Motor neuron (in vitro differentiated cells): Measurements from ENCODE around the gene MAGI1. TPM values are rescaled to one million over a fixed set of nuclear protein-coding genes. Genes with fewer than 3 reads are reported as not detected.

ENCODE experiments used
- ATAC-seq, 8 experiments: fragments of 200-7000 bp; cut with Tn5 transposase; replicated peaks in 6 of 8; 2 replicates each; pipeline ENCODE4 v1.8.0; 2021; ENCODE audit warnings: mild to moderate bottlenecking in 8 of 8, moderate library complexity in 8 of 8
- H3K27ac ChIP-seq, 2 donors: fragments of 250-450 bp; sonication (Bioruptor Pico); 2 replicates each; pipeline ENCODE4 v1.9.0; 2021; ENCODE audit warnings: antibody characterized with exemption in 2 of 2, mild to moderate bottlenecking in 2 of 2, moderate library complexity in 1 of 2
- H3K4me1 ChIP-seq, 2 donors: fragments of 250-450 bp; sonication (Bioruptor Pico); replicated peaks in 1 of 2; 2 replicates each; pipeline ENCODE4 v1.6.1; 2021; ENCODE audit warnings: antibody characterized with exemption in 2 of 2, mild to moderate bottlenecking in 2 of 2, moderate library complexity in 1 of 2
- H3K4me3 ChIP-seq, 5 donors: fragments of 250-450 bp; sonication (Bioruptor Pico); 2 replicates each; pipeline ENCODE4 v1.9.0; 2021; ENCODE audit warnings: antibody characterized with exemption in 5 of 5, mild to moderate bottlenecking in 5 of 5, moderate library complexity in 4 of 5
- WGBS, 10 experiments: fragments of 450-650 bp; shearing (Covaris generic); methylation state at CpG; one replicate each; pipeline ENCODE4 v1.0.0; 2022; 5-methylcytosine and 5-hydroxymethylcytosine counted together
- in situ Hi-C, 9 experiments: fragments of 400-800 bp; cut with MboI; loops; one replicate each; pipeline ENCODE4 v1.15.0; 2021; ENCODE audit warnings: low sequenced_read_pairs in 9 of 9, low pct_unique_long_range_greater_than_20kb in 2 of 9; ENCODE audit not compliant: unreplicated experiment in 9 of 9
- total RNA-seq, 8 experiments: library from RNA; unstranded; fragments of 300-600 nt; gene quantifications; 2 replicates each; pipeline versions ENCODE4 v1.2.3 to v1.2.4, GENCODE V29; 2022

The MAGI1 gene
- 10 to 100 TPM; 25.3 to 66.3 (median 38.2) TPM for total RNA-seq

GRCh38 chr3:66038726-66039589 is at the start of gene MAGI1:
TSS of gene MAGI1 (minus strand) at chr3:66038918. CDS start at chr3:66038308, 610 bp downstream.
- WGBS, 10 experiments, result 0 to 2% (median 0%) methylated on average over 3 to 9 of the region's 73 CpGs; no CpG with 5 or more reads in 6 of the 10 experiments
- in situ Hi-C loops, result no loop called here
- Histone ChIP-seq H3K4me3 (peak within 1 kb of the TSS; percentile 52 to 68 (median 61)), H3K4me1 (peaks cover 7 to 8% of the 10 kb centered on the region in 2 donors), H3K27ac (peak within 1 kb of the TSS; percentile 34 to 35)
- ATAC-seq, result peak; percentile 73 to 90 (median 88)

GRCh38 chr3:66083784-66084213 is 45.1 kb upstream of the MAGI1 start:
- in situ Hi-C loops, result no loop called here
- H3K4me3 ChIP-seq, result no peak overlapping the region
- peaks cover 7 to 18% of the 10 kb centered on the region in 2 donors for H3K4me1 ChIP-seq
- peak in 5 of 8 experiments; percentile 83 to 95 (median 93) for ATAC-seq
- no peak overlapping the region for H3K27ac ChIP-seq
- WGBS, 10 experiments, result 0 to 60% (median 31%) methylated on average over 1 to 3 of the region's 3 CpGs; no CpG with 5 or more reads in 1 of the 10 experiments

GRCh38 chr3:66083096-66083678 is 44.5 kb upstream of the MAGI1 start:
- H3K27ac ChIP-seq, result no peak overlapping the region
- peak in 5 of 8 experiments; percentile 35 to 66 (median 62) for ATAC-seq
- H3K4me3 ChIP-seq, result no peak overlapping the region
- in situ Hi-C loops, result no loop called here
- peaks cover 7 to 18% of the 10 kb centered on the region in 2 donors for H3K4me1 ChIP-seq
- WGBS, 10 experiments, result 20 to 100% (median 63%) methylated on average over 1 to 5 of the region's 5 CpGs; no CpG with 5 or more reads in 2 of the 10 experiments

GRCh38 chr3:66082679-66083078 is 44.0 kb upstream of the MAGI1 start:
- ATAC-seq, result no peak
- no peak overlapping the region for H3K27ac ChIP-seq

GRCh38 chr3:66080167-66080566 is 41.4 kb upstream of the MAGI1 start:
- Histone ChIP-seq H3K27ac (no peak overlapping the region), H3K4me3 (no peak overlapping the region), H3K4me1 (peaks cover 7 to 18% of the 10 kb centered on the region in 2 donors)
- in situ Hi-C loops, result no loop called here
- no peak for ATAC-seq
- 49 to 100% (median 85%) methylated on average over 1 to 3 of the region's 3 CpGs; no CpG with 5 or more reads in 3 of the 10 experiments for WGBS, 10 experiments

More at GRCh38 chr3:66082679-66083078, 44.0 kb upstream of the MAGI1 start:
- in situ Hi-C loops, result no loop called here
- Histone ChIP-seq H3K4me1 (peaks cover 7 to 18% of the 10 kb centered on the region in 2 donors), H3K4me3 (no peak overlapping the region)

GRCh38 chr3:66077973-66078372 is 39.3 kb upstream of the MAGI1 start:
- Histone ChIP-seq H3K27ac (no peak overlapping the region), H3K4me1 (peaks cover 4 to 6% of the 10 kb centered on the region in 2 donors), H3K4me3 (no peak overlapping the region)
- no peak for ATAC-seq
- in situ Hi-C loops, result no loop called here

- peaks cover 0 to 4% of the 10 kb centered on the region in 2 donors for H3K4me1 ChIP-seq
- peak in 7 of 8 experiments; percentile 37 to 88 (median 68) for ATAC-seq
- H3K27ac ChIP-seq, result no peak overlapping the region
- 0 to 100% (median 71%) methylated on average over 1 to 5 of the region's 6 CpGs for WGBS, 10 experiments
- in situ Hi-C loops, result no loop called here
- no peak overlapping the region for H3K4me3 ChIP-seq
These were observed 38.2 kb upstream of the MAGI1 start for GRCh38 chr3:66076861-66077470.

- peak in 1 of 8 experiments; percentile 47 for ATAC-seq
- Histone ChIP-seq H3K4me3 (no peak overlapping the region), H3K4me1 (peaks cover 0 to 4% of the 10 kb centered on the region in 2 donors), H3K27ac (no peak overlapping the region)
- in situ Hi-C loops, result no loop called here
- WGBS, 10 experiments, result 60 to 100% (median 91%) methylated on average over 1 to 4 of the region's 4 CpGs; no CpG with 5 or more reads in 2 of the 10 experiments
These were observed 36.6 kb upstream of the MAGI1 start for GRCh38 chr3:66075281-66075680.

- WGBS, 10 experiments, result 24 to 97% (median 61%) methylated on average over 4 to 7 of the region's 8 CpGs
- Histone ChIP-seq H3K4me3 (no peak overlapping the region), H3K4me1 (peaks cover 0 to 4% of the 10 kb centered on the region in 2 donors), H3K27ac (no peak overlapping the region)
- in situ Hi-C loops, result no loop called here
- ATAC-seq, result peak in 3 of 8 experiments; percentile 38 to 69 (median 46)
These were observed 34.9 kb upstream of the MAGI1 start for GRCh38 chr3:66073464-66074141.

GRCh38 chr3:66068255-66068654 is 29.5 kb upstream of the MAGI1 start:
- 60 to 96% (median 83%) methylated on average over 1 to 4 of the region's 4 CpGs for WGBS, 10 experiments
- H3K4me1 ChIP-seq, result no peaks in the 10 kb centered on the region
- H3K27ac ChIP-seq, result no peak overlapping the region
- no peak overlapping the region for H3K4me3 ChIP-seq
- in situ Hi-C loops, result no loop called here
- ATAC-seq, result no peak

- no peak overlapping the region for H3K4me3 ChIP-seq
- ATAC-seq, result peak in 1 of 8 experiments; percentile 34
- in situ Hi-C loops, result no loop called here
- H3K27ac ChIP-seq, result no peak overlapping the region
- WGBS, 10 experiments, result 47 to 100% (median 87%) methylated on average over 1 to 4 of the region's 4 CpGs
- no peaks in the 10 kb centered on the region for H3K4me1 ChIP-seq
These were observed 28.4 kb upstream of the MAGI1 start for GRCh38 chr3:66066963-66067617.

GRCh38 chr3:66055289-66055688 is 16.6 kb upstream of the MAGI1 start:
- H3K4me3 ChIP-seq, result no peak overlapping the region
- H3K27ac ChIP-seq, result no peak overlapping the region
- no peak for ATAC-seq
- 17 to 100% (median 58%) methylated on average over 1 to 2 of the region's 2 CpGs; no CpG with 5 or more reads in 4 of the 10 experiments for WGBS, 10 experiments
- H3K4me1 ChIP-seq, result peaks cover 0 to 19% of the 10 kb centered on the region in 2 donors
- in situ Hi-C loops, result no loop called here
